ENCODE results near the gene PRRX2.

- TF ChIP-seq, protein P1, sequence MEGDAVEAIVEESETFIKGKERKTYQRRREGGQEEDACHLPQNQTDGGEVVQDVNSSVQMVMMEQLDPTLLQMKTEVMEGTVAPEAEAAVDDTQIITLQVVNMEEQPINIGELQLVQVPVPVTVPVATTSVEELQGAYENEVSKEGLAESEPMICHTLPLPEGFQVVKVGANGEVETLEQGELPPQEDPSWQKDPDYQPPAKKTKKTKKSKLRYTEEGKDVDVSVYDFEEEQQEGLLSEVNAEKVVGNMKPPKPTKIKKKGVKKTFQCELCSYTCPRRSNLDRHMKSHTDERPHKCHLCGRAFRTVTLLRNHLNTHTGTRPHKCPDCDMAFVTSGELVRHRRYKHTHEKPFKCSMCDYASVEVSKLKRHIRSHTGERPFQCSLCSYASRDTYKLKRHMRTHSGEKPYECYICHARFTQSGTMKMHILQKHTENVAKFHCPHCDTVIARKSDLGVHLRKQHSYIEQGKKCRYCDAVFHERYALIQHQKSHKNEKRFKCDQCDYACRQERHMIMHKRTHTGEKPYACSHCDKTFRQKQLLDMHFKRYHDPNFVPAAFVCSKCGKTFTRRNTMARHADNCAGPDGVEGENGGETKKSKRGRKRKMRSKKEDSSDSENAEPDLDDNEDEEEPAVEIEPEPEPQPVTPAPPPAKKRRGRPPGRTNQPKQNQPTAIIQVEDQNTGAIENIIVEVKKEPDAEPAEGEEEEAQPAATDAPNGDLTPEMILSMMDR (IDR thresholded peaks at IDR 0.05), result no peak
- TF ChIP-seq POLR2A (IDR thresholded peaks at IDR 0.05), result no peak
Observed at GRCh38 chr9:129696944-129697655, 31.7 kb downstream of the PRRX2 start.
